ENCODE data around the gene RTN4RL2.

The RTN4RL2 gene

DNA sequence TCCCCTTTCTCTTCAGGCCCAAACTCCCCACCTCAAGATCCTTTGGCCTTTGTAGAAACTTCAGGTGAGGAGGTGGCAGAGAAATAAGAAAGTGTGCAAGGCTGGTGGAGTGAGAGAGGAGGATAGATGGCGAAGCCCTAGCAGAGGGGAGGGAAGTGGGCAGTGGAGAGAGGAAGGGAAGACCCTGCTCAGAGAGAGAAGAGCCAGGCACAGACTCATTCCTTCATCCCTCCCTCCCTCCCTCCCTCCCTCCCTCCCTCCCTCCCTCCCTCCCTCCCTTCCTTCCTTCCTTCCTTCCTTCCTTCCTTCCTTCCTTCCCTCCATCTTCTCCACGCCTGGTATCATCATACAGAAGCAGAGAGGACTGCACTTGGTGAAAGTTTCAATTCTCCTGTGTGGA, 21.0 kb downstream of the RTN4RL2 start:
- no peak for DNase-seq (ENCODE audit: low read depth in 2 of 2)

DNA sequence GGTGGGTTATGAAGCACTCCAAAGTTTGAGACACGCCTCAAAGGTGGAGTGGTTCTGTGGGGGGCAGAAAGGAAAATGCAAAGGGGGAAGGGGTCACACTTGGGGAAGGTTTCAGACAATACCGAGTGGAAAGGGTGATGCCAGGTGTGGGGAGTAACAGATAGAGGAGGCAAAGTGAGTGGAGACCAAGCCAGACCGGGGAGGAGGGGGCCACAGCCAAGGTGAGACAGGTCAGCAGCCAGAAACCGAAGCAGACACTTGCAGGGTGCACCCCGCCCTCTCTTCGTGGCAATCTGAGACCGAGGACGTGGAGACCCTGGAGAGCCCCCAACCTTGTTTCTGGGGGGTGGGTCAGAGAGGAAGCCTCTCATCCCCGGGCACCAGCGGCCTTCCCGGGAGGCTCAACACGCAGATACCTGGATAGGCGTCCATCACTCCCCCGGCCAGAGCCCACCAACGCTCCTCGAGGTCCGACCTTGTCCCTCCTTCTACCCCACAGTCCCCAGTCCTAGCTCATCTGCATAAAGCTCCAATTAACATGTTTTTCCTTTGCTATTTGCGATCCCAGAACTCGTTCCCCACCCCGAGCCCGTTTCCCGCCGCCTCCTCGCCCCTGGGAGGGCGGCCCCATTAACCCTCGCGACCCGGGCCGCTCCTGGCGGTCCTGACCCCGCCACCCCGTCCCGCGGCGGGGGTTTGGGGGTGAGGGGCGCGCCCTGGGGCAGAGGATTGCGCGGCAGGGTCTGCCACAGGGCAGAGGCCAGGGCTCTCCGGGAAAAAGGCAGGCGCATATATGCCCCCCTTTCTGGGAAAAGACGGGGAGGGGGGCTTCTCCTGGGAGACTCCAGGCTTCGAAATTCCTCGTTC, 21.8 kb downstream of the RTN4RL2 start:
- DNase-seq (ENCODE audit: low read depth in 2 of 2): no peak

DNA sequence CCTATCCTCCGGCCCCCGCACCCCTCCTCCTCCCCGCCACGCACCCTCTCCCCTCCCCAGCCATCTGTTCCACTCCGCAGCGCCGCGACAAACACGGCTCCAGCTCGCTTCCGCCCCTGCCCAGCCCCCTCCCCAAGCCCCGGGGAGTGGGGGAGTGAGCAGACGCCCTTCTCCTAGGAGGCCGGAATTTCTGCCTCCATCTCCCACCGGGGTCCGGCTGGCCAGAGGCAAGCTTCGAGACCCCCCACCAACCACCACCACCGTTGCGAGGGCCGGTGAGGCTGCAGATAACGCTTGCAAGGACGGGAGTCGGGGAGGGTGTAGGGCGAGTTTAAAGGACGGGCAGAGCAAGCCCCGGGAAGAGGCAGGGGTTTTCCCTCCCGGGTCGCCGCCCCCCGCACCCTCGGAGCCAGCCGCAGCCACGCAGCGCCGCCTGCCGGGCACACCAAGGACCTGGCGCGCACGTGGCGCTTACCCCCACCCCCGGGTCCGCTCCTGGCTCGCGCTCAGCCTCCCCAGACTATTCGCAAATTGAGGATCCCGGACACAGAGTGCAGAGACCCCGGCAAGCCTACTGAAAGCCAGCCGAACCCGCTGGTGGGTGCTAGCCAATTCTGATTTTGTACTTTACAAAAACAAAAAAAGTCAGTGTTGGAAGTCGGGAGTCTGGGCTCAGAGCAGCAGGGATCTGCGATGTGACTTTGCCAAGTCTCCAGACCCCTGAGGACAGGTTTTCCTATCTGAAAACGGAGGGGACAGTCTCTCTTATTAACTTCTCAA, 22.6 kb downstream of the RTN4RL2 start:
- peak; percentile 58 to 63 for DNase-seq (ENCODE audit: low read depth in 2 of 2)

DNA sequence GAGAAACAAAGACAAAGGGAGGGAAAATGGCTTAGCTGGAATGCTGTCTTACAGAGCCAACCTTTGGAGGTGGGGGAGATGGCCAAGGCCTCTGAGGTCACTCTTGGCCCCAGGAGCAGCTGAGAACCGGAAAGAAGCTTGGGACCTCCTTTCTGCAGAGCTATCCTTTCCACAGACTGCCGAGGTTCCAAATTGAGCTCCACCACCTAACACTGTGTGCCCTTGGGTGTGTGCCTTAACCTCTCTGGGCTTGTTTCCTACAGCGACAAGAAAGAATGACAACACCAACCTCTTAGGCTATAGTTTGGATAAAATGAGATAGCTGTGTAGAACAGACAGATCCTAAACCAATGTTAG, 23.2 kb downstream of the RTN4RL2 start:
- no peak for DNase-seq (ENCODE audit: low read depth in 2 of 2)

DNA sequence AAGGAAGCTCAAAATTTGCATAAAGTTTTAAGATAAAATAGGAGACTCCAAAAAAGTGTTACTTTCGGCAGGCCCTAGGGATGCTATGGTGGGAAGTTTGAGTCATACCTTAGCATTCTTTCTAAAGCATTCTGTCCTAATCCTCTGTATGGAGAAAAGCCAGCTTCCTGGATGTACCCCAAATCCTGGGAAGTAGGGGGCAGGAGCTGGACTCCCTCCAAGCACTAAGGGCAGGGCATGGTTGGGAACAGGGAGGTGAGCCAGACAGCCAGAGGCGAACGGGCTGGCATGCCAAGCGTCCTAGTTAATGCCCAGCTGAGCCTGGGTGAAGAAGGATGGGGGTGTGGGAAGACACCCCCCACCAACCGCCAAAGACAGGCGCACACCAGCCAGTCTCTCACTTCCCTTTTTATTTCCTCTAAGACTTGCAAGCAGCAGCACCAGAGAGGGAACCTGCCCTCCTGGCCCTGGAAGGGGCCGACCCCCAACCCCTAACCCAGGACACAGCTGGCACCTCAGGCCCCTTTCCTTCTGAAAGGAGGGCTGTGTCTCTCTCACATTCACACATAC, 23.9 kb downstream of the RTN4RL2 start:
- no peak for DNase-seq (ENCODE audit: low read depth in 2 of 2)

DNA sequence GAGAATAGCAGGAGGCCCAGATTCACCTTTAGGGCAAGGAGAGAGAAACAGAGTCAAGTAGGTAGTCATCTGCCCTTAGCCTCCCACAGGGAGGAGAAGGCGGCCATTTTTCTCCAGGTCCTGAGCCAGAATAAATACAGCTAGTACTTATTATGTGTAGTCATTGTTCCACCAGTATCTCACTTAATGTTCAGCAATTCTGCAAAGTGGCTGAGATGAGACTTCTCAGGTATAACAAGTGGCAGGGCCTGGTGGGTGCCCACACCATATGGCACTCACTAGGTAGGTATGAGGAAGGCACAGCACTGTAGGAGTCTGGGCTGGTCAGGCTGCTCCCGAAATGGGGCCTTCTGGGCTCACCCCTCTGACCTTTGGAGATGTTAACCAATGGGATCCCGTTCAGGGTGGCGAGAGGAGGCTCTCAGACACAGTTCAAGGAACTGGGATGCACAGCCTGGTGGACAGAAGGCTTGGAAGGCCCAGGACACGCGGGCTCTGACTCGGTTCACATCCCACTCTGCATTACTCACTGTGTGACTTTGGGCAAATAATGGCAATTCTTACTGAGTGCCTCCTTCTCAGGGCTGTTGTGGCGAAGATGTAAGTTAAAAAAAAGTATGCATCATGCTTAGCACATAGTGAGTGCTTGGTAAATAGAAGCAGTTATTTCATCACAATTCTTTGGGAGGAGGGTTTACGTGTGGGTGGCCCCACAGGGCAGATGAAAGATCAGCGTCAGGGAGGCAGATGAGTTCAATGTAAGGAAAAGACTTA, 25.1 kb downstream of the RTN4RL2 start:
- no peak for DNase-seq (ENCODE audit: low read depth in 2 of 2)

DNA sequence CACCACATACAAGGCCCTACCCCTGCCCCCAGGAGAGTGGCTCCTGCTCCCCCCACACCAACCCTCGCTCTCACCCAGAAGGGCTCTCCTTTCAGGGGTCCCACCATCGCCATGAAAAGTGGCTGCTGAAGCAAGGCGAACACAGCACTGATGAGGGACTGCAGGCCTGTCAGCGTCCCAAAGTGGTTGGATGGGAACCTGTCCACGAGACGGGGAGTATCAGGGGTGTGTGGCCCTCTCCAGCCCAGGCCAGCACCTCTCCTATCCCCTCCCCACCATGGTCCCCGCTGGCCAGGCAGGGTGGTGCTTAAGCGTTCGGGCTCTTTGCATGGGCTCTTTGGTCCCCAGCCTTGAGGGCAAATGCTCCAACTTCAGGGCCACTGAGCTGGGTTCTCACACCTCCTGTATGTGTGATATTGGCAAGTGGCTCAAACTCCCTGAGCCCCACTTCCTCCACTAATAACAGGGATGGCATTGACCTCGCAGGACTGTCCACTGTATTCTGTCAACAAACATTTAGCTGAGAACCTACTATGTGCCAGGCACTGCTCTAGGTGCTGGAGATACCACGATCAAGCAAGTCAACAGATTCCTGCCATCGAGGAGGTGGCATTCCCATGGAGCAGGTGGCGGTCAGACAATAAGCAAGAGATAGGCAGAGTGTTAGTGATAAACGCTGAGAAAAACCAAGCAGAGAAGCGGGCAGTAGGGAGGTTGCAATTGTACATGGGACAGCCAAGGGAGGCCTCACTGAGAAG, 26.9 kb downstream of the RTN4RL2 start:
- no peak for DNase-seq (ENCODE audit: low read depth in 2 of 2)

DNA sequence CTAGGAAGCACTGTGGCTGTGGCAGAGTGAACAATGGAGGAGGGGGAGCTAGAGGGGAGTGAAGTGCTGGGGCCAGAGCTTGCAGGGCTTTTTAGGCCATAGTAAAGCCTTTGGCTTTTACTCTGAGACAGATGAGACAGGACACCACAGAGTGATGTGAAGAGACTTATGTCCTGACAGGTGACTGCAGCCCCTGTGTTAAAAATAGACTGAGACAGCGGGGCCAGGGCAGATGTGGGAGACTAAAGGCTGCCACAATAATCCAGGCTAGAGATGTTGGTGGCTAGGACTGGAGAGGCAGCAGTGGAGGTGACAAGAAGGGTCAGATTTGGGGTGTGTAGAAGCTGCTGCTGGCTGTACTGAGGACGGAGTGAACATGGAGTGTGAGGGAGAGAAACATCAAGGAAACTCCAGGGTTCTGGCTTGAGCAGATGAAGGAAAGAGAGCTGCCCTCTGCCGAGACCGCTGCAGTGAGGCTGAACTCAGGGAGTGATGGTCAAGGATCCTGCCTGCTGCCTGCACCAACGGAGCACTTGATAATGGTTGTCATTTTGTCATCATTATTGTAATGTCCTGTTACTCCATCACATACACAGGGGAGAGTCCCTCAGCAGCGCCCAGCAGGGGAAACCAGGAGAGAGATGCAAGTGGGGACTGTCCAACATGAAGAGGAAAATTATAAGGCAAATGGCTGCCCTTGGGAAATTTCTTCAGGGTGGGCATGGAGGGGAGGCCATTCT, 27.8 kb downstream of the RTN4RL2 start:
- no peak for DNase-seq (ENCODE audit: low read depth in 2 of 2)

DNA sequence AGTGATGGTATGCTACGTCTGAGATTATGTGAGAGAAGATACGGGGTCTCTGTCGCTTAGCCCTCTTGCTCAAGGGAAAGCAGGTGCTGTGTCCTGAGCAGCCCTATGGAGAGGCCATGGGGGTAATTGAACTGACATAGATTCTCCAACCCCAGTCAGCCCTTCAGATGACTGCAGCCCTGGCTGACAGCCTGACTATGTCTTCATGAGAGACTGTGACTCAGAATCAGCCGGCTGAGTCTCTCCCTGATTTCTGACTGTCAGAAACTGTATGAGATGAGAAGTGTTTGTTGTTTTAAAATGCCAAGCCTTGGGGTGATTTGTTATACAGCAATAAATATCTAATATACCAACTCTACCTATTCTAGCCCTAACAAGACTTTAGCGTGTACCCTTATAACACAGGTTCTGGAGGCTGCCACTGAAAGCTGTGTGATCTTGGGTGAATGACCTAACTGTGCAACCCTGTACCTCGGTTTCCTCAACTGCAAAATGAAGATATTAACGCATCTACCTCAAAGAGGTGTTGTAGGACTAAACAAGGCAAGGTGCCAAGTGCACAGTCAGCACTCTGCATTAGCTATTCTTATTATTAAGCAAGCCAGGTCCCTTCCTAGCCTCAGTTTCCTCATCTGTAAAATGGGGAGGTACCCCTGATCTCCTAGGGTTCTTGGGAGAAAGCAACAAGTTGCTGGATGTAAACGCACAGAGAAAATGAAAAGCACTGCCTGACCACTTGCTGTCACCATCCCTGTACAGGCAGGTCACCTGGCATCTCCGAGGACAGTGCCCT, 30.3 kb downstream of the RTN4RL2 start:
- DNase-seq (ENCODE audit: low read depth in 2 of 2): no peak

DNA sequence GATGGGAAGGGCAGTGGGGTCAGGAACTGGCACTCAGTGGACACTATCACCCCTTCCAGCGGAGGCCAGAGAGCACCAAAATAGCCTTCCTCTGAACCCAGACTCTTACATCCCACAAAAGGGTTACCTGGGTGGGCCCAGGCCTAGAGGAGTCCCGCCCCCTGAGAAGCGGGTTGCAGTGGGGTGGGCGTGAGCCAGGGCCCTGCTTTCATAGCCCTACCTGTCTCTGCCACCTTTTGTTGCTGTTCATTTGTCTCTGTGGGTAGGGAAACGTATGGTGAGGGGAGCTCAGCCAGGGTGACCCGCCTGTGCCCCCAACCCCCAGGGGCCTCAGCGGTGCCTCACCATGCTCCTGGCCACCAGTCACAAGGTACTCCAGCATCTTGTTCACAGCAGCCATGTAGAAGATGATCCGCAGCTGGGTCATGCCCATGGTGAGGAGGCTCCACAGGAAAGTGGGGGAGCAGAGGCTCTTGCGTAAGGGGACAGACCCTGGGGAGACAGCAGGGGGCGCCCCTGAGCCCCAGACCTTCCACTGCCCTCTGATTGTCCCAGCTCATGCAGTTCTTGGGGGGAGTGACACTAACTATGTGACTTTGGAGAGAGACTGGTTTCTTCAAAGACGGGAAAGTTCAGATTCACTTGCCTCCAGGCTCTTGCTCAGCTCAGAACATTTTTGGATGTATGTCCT, 31.2 kb downstream of the RTN4RL2 start:
- DNase-seq (ENCODE audit: low read depth in 2 of 2): peak; percentile 38 to 67

DNA sequence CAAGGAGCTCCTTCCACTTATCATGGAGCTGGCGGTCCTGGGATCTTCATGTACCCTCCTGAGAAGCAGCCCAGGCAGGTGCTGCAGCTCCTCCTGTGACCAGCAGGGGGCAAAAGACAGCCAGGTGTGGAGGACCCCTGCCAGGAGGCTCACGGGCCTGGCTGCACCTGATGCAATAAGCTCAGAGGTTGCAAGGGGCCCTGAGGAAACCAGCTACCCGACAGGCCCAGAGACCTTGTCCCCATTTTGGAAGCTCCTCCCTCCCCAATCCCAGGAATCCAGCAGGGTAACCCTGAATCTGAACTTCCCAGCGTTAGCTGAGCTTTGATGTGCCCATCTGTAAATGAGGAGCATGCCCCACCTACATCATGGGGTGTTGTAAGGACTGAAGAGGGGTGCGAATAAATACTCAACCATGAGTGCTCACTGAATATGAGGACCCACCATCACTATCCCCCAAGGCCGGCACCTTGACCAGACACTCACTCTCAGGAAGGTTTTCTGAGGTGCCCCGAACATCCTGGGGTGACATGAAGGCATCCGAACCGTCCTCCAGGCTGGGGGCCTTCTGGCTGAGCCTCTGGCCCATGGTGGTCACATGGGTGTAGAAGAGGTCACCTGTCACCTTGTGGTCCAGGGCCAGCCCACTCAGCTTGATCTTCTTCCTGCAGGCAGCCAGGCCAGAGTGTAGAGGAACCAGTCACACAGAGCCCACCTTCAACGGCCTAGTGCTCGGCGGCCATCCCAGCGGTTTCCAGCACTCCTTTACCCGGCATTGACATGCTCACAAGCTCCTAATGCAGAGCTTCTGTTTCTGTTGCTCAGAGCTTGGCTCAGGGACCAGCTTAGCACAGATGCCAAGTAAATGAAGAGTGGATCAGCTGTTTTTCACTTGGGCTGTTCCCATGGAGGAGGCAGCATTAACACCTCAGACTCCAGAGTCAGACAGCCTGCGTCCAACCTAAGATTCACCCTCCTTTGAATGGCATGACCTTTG, 33.5 kb downstream of the RTN4RL2 start:
- peak; percentile 59 to 69 for DNase-seq (ENCODE audit: low read depth in 2 of 2)

DNA sequence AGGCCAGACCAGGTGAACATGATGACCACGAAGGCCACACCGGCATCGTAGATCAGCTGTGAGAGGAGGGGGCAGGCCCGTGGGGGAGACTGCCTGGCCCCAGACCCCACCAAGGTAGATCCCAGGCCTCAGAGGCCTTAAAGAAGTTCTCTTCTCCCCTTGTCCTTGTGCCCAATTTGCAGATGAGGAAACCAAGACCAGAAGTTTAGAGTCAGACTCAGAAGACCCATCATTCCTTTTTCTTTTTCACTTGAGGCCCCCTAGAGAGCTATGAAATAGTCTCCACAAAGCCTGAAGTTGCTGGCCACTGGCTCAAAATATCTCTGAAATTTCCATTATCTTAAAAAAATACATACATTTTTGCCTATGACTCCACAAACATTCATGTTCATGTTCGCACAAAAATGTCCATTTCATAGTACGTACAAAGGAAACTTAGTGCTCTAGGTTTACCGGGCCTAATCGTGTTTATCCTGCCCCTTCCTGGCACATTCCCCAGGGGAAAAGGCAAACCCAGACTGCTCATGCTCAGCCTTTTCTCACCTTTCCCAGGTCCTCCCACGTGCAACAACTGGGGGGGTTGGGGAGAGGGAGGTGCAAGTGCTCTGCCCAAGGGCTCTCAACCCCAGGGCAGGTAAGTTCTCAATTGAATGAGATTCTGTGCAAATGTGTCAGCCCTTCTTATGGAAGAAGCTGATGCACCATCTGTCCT, 35.9 kb downstream of the RTN4RL2 start:
- DNase-seq (ENCODE audit: low read depth in 2 of 2): no peak

DNA sequence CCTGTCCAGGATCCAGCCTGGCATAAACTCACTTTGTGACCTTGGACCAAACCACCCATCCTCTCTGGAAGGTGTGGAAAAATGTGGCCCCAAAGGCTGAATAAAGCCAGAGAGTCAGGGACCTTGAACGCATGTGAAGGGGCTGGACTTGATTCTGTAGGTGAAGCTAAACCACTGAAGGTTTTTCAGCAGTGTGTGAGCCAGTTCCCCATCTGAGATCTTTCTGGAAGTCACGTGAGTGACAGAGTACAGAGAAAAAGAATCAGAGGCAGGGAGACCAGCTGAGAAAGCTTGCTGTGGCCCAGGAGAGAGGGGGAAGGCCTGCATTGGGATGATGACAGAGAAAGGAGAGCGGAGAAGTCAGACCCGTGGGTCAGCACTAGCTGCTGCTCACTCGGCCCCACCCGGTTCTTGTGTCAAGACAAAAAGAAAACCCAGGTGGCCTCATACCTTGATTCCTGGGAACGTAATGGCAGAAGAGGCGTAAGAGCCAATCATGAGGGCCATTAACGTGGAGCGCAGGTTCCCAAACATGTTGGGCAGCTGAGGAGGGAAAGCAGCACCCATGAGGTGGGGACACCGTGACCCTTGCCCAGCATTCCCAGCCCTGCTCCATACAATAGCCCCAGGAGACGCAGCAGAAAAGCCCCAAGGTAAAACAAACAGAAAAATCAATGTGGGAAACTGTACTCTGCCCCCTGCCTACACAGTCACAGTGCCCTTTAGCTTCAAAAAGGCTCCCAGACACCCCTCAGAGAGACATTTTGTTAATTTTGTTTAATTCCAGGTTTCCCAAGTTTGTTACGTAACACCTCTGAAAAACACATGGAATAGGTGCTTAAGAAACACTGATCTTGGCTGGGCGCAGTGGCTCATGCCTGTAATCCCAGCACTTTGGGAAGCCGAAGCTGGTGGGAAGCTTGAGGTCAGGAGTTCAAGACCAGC, 37.2 kb downstream of the RTN4RL2 start:
- DNase-seq (ENCODE audit: low read depth in 2 of 2): no peak

DNA sequence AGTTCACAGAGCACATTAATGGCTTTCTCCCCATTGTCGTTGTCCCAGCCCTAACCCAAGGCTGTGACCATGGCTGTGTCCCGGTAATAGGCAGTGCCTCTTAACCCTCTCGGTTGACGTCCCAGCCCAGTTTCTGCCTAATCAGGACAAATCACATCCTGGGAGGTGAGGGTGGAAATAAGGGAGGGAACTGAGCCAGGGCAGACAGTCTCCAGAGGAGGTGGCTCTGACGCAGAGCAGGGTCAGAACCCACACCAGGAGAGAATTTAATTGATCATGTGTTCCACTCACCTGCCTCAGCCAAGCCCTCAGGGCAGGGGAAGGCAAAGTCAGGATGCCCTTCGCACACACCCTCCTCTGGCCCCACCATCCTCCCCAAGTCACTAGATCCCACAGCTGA, 38.2 kb downstream of the RTN4RL2 start:
- DNase-seq (ENCODE audit: low read depth in 2 of 2): no peak

DNA sequence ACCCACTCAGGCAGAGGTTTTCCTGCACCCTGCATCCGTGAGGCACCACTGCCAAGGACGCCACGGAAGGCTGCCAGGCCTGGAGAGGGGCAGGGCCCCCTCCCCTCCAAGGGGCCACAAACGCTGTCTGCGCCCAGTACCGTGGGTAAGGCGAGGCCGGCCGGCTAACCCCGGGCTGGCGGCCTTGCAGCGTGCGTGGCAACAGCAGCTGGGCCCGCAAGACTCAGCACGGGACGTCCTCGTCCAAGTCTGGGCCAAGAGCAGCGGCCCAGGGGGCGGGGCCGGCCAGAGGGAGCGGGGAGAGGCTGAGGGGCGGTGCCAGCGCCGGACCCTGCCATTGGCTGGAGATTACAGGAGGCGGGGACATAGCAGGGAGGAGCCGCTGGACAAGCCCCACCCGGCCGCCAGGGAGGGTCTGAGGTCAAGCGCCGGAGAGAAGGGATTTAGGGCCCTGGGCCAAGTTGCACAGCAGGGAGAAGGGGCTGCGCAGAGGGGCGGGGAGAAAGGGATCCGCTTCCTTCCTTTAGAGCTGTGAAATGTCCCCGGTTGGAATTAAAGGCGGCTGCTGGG, 39.2 kb downstream of the RTN4RL2 start:
- peak; percentile 22 to 46 for DNase-seq (ENCODE audit: low read depth in 2 of 2)

DNA sequence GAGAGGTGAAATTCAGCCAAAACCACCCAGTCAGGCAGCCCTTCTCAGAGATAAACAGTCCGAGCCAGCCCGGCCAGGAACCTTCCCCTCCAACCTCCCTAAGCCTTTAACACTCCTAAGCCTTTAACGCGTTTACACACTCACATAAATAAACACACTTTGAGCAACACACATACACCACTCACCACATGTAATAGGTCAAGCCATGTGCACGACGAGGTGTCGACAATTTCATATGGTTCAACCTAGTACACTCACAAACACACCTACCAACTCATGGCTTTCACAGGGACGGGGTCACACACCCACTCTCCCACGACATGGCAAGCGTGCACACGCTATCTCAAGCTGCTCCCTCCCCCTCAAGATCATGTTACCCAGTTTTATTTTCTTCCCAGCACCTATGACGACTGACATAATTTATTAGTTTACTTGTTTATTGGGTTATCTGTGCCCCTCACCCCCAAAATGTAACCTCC, 39.7 kb downstream of the RTN4RL2 start:
- no peak for DNase-seq (ENCODE audit: low read depth in 2 of 2)
